Activated T-helper 17 cell treated with anti-CD3 and anti-CD28 coated beads, Interleukin-2, amount 50 U/mL, for 72 hours (primary cell): ENCODE data around the gene PYCR2. TPM values are rescaled to one million over a fixed set of nuclear protein-coding genes. Genes with fewer than 3 reads are reported as not detected.

Experiments
- ATAC-seq: fragments of 150-1000 bp; cut with Tn5 transposase; replicated peaks from 2 replicates; pipeline ENCODE4 v1.10.0; 2021; ENCODE audit warnings: mild to moderate bottlenecking, moderate library complexity
- H3K27ac Mint-ChIP-seq: one replicate; pipeline ENCODE4 v1.8.0; 2022; ENCODE audit warnings: mixed read lengths
- H3K27me3 Mint-ChIP-seq: one replicate; pipeline ENCODE4 v1.8.0; 2022; ENCODE audit warnings: mixed read lengths
- H3K36me3 Mint-ChIP-seq: one replicate; pipeline ENCODE4 v1.8.0; 2022; ENCODE audit warnings: low read depth, mild to moderate bottlenecking, mixed read lengths
- H3K4me1 Mint-ChIP-seq: one replicate; pipeline ENCODE4 v1.8.0; 2022; ENCODE audit warnings: mixed read lengths
- H3K4me3 Mint-ChIP-seq: one replicate; pipeline ENCODE4 v1.8.0; 2022; ENCODE audit warnings: mild to moderate bottlenecking, mixed read lengths
- H3K9me3 Mint-ChIP-seq: one replicate; pipeline ENCODE4 v1.8.0; 2022; ENCODE audit warnings: mixed read lengths
- total RNA-seq, 2 donors: library from RNA; stranded (reverse); gene quantifications; one replicate each; pipeline ENCODE4 v1.2.3, GENCODE V29; 2022

PYCR2 gene
- total RNA-seq, 2 donors from 2014 or later, result 63.2 to 105 TPM

DNA sequence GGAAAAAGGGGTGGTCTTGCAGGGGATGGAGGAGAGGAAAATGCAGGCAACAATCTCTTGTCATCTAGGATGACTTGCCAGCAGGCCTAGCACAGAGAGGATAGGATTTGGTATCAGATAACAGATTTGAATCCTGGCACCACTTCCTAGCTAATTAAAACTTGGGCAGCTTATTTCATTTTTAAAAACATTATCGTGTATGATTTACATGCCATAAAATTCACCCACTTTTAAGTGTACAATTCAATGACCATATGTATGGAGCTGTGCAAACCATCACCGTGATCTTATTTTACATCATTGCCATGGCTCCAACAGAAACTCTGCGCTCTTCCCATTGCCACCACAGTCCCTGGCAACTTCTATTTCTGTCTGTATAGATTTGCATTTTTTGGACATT, 6.9 kb downstream of the PYCR2 start:
- peaks cover 7% of the 10 kb centered on the region for H3K4me1 Mint-ChIP-seq
- H3K36me3 Mint-ChIP-seq, result peaks cover 58% of the 10 kb centered on the region
- no peak overlapping the region for H3K4me3 Mint-ChIP-seq
- H3K9me3 Mint-ChIP-seq, result no peaks in the 10 kb centered on the region
- no peaks in the 10 kb centered on the region for H3K27me3 Mint-ChIP-seq
- peak overlapping the region; percentile 37 for H3K27ac Mint-ChIP-seq
- ATAC-seq, result no peak

DNA sequence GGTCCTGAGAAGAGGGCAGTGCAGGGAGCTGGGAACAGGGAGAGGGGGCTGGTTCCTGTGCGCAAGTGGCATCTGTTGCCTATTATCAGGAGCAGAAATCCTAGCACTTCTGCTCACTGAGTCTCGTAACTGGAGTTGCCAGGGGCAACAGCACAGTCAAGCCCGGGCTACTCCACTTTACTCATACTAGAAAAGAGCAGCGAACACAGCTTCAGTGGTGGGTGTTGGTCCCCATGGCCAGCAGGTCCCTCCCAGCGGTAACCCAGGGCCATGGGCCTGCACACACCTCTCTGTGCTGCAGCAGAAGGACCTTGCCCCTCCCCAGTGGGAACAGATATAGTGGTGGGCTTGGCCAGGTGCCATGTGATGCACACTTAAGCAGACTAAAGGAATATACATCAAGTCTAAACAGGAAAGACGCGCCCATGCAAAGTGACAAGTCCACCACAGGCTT, 8.5 kb downstream of the PYCR2 start:
- peaks cover 49% of the 10 kb centered on the region for H3K36me3 Mint-ChIP-seq
- no peak for ATAC-seq
- no peaks in the 10 kb centered on the region for H3K27me3 Mint-ChIP-seq
- H3K4me3 Mint-ChIP-seq, result no peak overlapping the region
- no peak overlapping the region for H3K27ac Mint-ChIP-seq
- H3K9me3 Mint-ChIP-seq, result no peaks in the 10 kb centered on the region
- peaks cover 7% of the 10 kb centered on the region for H3K4me1 Mint-ChIP-seq

DNA sequence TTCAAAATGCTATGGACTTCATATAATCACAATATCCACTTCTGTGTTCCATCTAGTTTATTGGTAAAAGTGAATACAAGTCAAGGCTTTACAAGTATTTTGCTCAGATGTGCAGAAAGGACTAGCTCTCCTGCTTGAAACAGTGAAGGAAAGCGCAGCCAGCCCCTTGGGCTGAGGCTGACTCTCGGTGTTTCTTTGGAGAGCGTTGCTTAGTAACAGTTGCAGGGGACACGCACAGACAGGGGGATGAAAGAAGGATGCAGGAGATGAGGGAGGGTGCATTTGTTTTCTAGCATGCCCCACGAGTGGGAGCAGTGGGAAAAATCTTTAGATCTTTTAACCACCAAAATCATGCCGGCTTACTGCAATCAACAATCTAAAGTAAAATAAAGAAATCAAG, 9.1 kb downstream of the PYCR2 start:
- H3K27ac Mint-ChIP-seq, result peak overlapping the region; percentile 48
- H3K4me3 Mint-ChIP-seq, result no peak overlapping the region

DNA sequence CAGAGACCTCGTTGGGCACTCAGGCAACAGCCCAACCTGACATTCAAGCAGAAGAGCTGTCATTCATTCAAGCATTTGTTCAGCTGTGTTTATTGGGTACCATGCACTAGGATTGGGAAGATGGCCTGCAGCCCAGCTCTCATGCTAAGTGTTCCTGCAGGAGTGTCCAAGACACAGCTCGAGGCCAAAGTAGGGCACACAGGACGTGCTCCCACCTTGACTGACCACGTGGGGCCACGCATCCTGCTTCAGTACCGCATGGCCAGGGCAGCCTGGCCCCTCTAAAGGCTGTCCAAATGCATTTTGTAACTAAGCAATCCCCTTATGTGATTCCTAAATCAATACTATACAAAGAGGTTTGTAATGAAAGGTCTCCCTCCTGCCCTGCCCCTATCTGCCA, 9.7 kb downstream of the PYCR2 start:
- Mint-ChIP-seq H3K36me3 (peaks cover 38% of the 10 kb centered on the region), H3K4me3 (no peak overlapping the region), H3K4me1 (peaks cover 6% of the 10 kb centered on the region), H3K27ac (no peak overlapping the region), H3K27me3 (no peaks in the 10 kb centered on the region), H3K9me3 (no peaks in the 10 kb centered on the region)
- no peak for ATAC-seq

More for the DNA sequence above, 9.1 kb downstream of the PYCR2 start:
- Mint-ChIP-seq H3K9me3 (no peaks in the 10 kb centered on the region), H3K36me3 (peaks cover 43% of the 10 kb centered on the region), H3K27me3 (no peaks in the 10 kb centered on the region), H3K4me1 (peaks cover 5% of the 10 kb centered on the region)
- no peak for ATAC-seq

DNA sequence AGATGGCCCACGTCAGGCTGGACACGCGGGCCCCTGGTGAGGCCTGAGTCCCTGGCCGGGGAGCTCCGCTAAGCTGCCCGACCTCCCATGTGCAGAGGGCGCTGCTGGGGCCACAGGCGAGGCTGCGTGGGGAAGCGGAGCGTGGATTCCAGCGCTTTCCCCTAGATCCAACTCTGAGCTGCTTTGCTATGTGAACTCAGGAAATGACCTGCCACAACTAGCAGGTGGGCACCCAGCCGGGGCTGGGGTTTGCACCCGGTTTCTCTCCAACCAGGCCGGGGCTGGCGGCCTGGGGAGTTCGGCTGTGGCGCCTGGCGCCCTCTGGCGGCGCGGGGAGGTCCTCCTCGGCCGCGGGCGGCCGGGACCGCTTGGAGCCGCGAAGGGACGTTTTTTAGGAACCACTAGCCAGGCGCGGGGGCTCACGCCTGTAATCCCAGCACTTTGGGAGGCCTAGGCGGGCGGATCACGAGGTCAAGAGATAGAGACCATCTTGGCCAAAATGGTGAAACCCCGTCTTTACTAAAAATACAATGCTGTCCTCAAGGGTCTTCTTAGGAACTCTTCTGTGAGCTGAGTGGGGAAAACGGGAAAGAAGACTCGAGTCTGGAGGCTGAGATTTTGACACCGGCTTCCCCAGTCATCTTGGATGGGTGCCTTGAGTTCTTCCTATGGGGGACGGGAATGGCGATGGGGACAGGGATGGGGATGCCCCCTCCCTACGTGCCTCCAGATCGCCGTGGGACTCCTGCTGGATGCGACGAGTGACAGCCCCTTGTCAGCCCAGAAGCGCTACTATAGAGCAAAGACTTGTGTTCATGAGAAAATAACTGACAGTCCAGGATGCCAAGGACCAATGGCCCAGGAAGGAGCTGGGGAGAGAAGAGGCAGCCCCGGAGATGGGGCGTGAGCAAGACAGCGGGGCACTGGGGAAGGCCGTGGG, 12.6 kb downstream of the PYCR2 start:
- no peaks in the 10 kb centered on the region for H3K9me3 Mint-ChIP-seq
- peaks cover 6% of the 10 kb centered on the region for H3K4me1 Mint-ChIP-seq
- peak; percentile 96 for ATAC-seq
- H3K27ac Mint-ChIP-seq, result no peak overlapping the region
- no peak overlapping the region for H3K4me3 Mint-ChIP-seq
- H3K27me3 Mint-ChIP-seq, result no peaks in the 10 kb centered on the region
- peaks cover 9% of the 10 kb centered on the region for H3K36me3 Mint-ChIP-seq

DNA sequence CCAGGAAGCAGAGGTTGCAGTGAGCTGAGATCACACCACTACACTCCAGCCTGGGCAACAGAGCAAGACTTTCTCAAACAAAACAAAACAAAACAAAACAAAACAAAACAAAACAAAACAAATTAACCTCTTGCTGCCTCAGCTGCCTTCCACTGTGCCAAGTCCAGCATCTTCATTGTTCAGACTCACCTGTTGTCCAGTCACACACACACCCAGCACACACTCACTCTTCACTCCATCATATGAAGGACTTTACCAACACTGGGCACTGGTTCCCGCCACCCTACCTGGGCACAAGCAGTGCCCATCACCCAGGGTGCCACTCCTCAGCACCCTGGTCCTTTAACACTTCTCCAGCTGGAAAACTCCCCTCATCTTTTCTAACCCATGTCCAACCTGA, 14.6 kb downstream of the PYCR2 start:
- peaks cover 11% of the 10 kb centered on the region for H3K4me1 Mint-ChIP-seq
- H3K27ac Mint-ChIP-seq, result peak overlapping the region; percentile 77
- H3K27me3 Mint-ChIP-seq, result no peaks in the 10 kb centered on the region
- H3K36me3 Mint-ChIP-seq, result no peaks in the 10 kb centered on the region
- no peaks in the 10 kb centered on the region for H3K9me3 Mint-ChIP-seq
- no peak for ATAC-seq
- H3K4me3 Mint-ChIP-seq, result no peak overlapping the region

DNA sequence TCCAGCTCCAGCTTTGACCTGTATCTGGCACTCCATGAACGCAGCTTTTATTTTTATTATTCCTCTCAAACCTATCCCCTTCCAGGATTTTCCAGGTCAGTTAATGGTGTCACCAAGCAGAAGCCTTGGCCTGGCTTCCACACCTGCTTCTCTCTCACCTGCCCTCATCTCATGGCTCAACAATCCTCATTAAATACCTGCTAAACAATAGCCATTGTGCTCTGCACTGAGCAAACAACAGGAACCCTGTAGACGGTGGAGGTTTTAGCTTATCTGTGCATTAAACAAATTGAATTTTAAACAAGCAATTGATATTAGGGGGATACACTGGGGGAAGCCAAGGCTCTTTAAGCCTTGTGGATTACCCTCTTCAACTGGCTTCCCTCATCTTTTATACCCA, 15.3 kb downstream of the PYCR2 start:
- no peaks in the 10 kb centered on the region for H3K9me3 Mint-ChIP-seq
- peaks cover 11% of the 10 kb centered on the region for H3K4me1 Mint-ChIP-seq
- no peaks in the 10 kb centered on the region for H3K27me3 Mint-ChIP-seq
- no peak for ATAC-seq
- no peak overlapping the region for H3K4me3 Mint-ChIP-seq
- no peaks in the 10 kb centered on the region for H3K36me3 Mint-ChIP-seq
- no peak overlapping the region for H3K27ac Mint-ChIP-seq

DNA sequence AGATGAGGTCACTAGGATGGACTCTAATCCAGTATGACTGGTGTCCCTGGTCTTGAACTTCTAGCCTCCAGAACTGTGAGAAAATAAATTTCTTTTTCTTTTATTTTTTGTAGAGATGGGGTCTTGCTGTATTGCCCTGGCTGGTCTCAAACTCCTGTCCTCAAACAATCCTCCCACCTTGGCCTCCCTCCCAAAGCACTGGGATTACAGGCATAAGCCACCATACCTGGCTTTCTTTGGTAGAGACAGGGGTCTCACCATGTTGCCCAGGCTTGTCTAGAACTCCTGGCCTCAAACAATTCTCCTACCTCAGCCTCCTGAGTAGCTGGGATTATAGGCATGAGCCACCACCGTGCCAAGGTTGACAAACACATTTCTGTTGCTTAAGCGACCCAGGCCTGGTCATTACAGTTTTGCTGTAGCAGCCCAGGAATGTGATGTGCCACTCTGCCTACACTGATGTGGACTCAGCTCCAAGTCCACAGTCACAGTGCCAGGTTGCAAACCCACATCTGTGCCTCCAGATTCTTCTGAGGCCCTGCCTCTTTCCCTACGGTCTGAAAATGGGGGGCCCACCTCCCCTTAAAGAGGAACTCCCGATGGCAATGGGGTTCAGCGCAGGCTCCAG, 15.9 kb downstream of the PYCR2 start:
- H3K27ac Mint-ChIP-seq, result peak overlapping the region; percentile 2
- H3K36me3 Mint-ChIP-seq, result no peaks in the 10 kb centered on the region
- H3K9me3 Mint-ChIP-seq, result no peaks in the 10 kb centered on the region
- no peaks in the 10 kb centered on the region for H3K27me3 Mint-ChIP-seq
- H3K4me3 Mint-ChIP-seq, result no peak overlapping the region
- no peak for ATAC-seq
- H3K4me1 Mint-ChIP-seq, result peaks cover 11% of the 10 kb centered on the region

DNA sequence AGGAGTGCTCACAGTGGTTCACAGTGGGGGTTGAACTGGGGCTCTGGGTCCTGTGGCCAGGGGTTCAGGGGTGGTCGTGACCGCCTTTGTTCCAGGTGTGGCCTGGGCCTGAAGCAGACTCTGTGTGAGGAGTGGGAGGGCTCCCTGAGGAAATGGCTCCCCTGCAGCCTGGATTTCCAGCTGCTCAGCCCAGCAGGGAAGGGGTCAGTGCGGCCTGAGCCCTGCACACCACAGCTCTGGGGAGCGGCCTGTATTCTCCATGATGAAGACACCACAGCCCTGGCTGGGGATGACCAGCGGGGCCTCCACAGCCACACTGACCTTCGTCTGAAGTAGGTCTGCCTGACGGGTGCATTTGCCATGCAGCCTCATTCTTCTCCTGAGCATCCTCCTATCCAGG, 16.7 kb downstream of the PYCR2 start:
- Mint-ChIP-seq H3K4me1 (peaks cover 11% of the 10 kb centered on the region), H3K36me3 (no peaks in the 10 kb centered on the region), H3K27ac (peak overlapping the region; percentile 2), H3K27me3 (no peaks in the 10 kb centered on the region), H3K4me3 (no peak overlapping the region), H3K9me3 (no peaks in the 10 kb centered on the region)
- ATAC-seq, result no peak

DNA sequence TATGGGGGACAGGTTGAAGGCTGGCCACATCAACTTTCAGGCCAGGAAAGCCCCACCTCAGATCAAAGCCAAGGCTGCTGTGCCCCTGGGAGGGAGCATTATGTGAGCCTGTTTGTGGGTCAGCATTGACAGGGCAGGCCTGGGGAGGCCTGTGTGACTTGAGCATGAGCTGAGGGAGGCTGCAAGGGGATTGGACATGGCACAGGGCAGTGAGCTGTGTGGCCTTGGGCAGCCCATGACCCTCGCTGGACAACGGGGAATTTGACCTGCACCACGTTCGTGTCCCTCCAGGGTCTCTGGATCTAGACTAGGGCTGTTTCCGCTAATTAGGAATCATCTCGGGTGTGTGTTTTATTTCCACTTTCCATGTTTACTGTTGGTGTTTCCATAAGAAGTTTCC, 17.6 kb downstream of the PYCR2 start:
- Mint-ChIP-seq H3K36me3 (no peaks in the 10 kb centered on the region), H3K27me3 (no peaks in the 10 kb centered on the region), H3K4me3 (no peak overlapping the region), H3K9me3 (no peaks in the 10 kb centered on the region), H3K27ac (peak overlapping the region; percentile 25), H3K4me1 (peaks cover 11% of the 10 kb centered on the region)
- no peak for ATAC-seq

DNA sequence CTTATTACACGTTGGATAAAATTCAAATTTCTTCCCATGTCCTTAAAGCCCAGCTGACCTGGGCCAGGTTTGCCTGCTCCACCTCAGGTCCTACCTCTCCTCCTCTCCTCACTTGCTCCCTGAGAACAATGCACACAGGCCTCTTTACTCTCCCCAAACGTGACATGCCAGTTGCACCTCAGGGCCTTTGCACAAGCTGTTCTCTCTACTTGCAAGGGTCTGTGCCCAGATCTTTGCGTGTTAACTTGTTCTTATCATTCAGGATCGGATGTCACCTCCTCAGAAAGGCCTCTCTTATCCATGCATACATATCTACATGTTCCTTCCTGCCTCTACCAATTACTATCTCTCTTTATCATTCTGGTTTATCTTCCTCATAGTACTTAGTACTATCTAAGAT, 20.4 kb downstream of the PYCR2 start:
- peak overlapping the region; percentile 2 for H3K27ac Mint-ChIP-seq
- H3K4me1 Mint-ChIP-seq, result peaks cover 15% of the 10 kb centered on the region
- no peak for ATAC-seq
- no peaks in the 10 kb centered on the region for H3K36me3 Mint-ChIP-seq
- no peak overlapping the region for H3K4me3 Mint-ChIP-seq
- H3K9me3 Mint-ChIP-seq, result no peaks in the 10 kb centered on the region
- no peaks in the 10 kb centered on the region for H3K27me3 Mint-ChIP-seq

DNA sequence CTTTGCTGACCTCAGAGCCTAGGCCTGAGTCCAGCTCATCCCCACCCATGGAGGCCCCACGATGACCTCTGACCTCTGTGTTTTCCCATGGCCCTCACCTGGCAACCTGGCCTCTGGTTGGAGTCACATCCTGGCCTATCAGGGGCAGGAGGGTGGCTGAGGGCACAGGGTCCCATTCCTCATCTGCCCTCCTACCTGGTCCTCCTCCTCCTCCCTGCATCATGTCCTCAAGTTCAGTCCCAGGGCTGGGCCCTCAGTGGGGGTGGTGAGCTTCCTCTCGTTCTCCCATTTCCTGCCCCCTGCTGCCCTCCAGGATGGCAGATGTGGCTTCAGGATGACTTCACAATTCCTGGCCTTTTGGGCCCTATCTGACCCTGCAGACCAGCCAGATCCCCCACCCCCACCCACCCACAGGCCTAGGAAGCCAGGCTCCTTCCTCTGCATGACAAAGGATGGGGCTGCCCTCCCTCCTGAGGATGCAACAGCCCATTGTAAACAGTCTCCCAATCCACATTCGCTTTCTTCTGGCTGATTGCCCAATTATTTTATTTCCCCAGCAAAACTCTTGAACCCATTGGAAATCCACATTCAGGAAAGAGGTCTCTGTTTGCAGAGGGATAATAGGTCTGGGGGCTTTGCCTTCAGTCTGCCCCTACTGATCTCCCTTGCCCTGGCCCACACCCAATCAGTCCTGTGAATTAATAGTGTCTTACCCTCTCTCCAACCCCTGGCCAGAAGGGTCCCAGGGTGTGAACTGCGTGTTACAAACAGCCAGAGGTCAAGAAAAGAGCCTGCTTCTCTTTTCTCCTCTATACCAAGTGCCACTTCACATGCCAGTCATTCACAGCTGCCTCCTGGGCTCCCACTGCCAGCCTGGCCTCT, 24.8 kb downstream of the PYCR2 start:
- Mint-ChIP-seq H3K4me3 (peak overlapping the region; percentile 39), H3K27ac (peak overlapping the region; percentile 74), H3K36me3 (no peaks in the 10 kb centered on the region)

DNA sequence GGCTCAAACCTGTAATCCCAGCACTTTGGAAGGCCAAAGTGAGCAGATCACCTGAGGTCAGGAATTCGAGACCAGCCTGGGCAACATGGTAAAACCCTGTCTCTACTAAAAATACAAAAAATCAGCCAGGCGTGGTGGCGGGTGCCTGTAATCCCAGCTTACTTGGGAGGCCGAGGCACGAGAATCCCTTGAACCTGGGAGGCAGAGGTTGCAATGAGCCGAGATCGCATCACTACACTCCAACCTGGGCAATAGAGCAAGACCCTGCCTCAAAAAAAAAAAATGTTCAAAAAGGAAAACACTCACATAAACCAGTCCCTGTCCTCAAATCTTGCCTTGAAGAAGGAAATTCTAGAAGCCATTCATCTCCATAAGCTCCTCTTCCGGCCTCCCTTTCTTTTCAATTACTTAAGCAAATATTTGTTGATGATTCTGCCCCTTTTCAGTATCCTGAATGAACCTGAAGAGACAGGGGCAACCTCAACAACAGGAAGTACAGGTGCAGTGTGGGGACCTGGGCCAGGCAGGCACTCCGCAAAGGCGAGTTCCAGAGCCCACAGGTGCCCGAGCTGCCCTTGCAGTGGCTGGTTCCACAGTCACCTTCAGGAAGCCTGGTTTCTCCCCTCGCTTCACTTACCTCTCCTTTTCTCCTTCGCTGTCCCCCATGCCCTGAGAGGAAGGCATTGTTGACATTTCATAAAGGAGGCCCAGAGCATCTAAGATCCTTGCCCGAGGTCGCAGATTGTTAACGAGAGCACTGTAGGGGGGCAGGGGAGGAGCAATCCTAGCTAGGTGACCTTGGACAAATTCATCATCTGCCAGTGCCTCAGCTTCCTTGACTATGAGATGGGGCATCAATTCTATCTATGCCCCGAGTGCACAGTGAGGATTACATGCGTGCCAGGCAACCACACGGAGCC, 26.2 kb downstream of the PYCR2 start:
- H3K27me3 Mint-ChIP-seq, result no peaks in the 10 kb centered on the region
- peak overlapping the region; percentile 94 for H3K27ac Mint-ChIP-seq
- ATAC-seq, result peak; percentile 9
- peak overlapping the region; percentile 86 for H3K4me3 Mint-ChIP-seq
- H3K9me3 Mint-ChIP-seq, result no peaks in the 10 kb centered on the region
- H3K4me1 Mint-ChIP-seq, result peaks cover 29% of the 10 kb centered on the region
- no peaks in the 10 kb centered on the region for H3K36me3 Mint-ChIP-seq

More for the DNA sequence above, 24.8 kb downstream of the PYCR2 start:
- Mint-ChIP-seq H3K27me3 (no peaks in the 10 kb centered on the region), H3K9me3 (no peaks in the 10 kb centered on the region), H3K4me1 (peaks cover 29% of the 10 kb centered on the region)
- ATAC-seq, result no peak
